BJ (cell line): ENCODE results near the gene SCMH1. TPM values are rescaled to one million over a fixed set of nuclear protein-coding genes. Genes with fewer than 3 reads are reported as not detected.

Experiments
- CTCF ChIA-PET: fragments of 350-600 bp; formaldehyde crosslinking; extraction: SDS; loops from one replicate; lab custom pipeline; 2021; ENCODE audit warnings: antibody characterized with exemption, inconsistent platforms; lab: Yijun Ruan, JAX
- POLR2A ChIA-PET: fragments of 300-600 bp; sonication (Branson Sonifier 250); formaldehyde crosslinking; extraction: SDS; loops from one replicate; lab custom pipeline; 2021; ENCODE audit warnings: antibody characterized with exemption; lab: Charles Lee
- DNase-seq: peaks from one replicate; pipeline ENCODE4 v3.0.0-alpha.2; 2011; ENCODE audit warnings: low read depth
- H3K27me3 ChIP-seq: 2 replicates; pipeline ENCODE4 v1.6.0; 2011; ENCODE audit warnings: low read length; ENCODE audit not compliant: control insufficient read depth, insufficient read depth
- H3K36me3 ChIP-seq: 2 replicates; pipeline ENCODE4 v1.5.1; 2011; ENCODE audit warnings: low read length; ENCODE audit not compliant: control insufficient read depth, insufficient read depth
- H3K4me3 ChIP-seq: 2 replicates; pipeline ENCODE4 v1.5.1; 2011; ENCODE audit warnings: low read depth, mild to moderate bottlenecking, control low read depth, low read length
- CTCF ChIP-seq: IDR thresholded peaks from 2 replicates; pipeline ENCODE4 v1.5.1; 2011; ENCODE audit warnings: low read depth, mild to moderate bottlenecking, control low read depth, inconsistent platforms, low read length, moderate library complexity; ENCODE audit not compliant: insufficient read depth
- polyA plus RNA-seq: library from polyadenylated mRNA; depleted of rRNA; stranded (reverse); fragments of >200 nt; gene quantifications from 2 replicates; pipeline ENCODE4 v1.2.3, GENCODE V29; 2011

Gene SCMH1
- polyA plus RNA-seq, 1 experiment, result 44.9 TPM

GRCh38 chr1:41013024-41013423 lies 229.1 kb downstream of the SCMH1 start:
- ChIA-PET CTCF (interaction anchor here (1.4 to 2.1 kb wide), 2 partner anchors 9 to 10 kb away, joined by 5 to 9 read pairs; no protein-coding TSS in a partner anchor), POLR2A (interaction anchor here (0.5 kb wide), 1 partner anchor 1775 kb away, joined by 3 read pairs; no protein-coding TSS in a partner anchor)
- no peaks in the 10 kb centered on the region for H3K27me3 ChIP-seq
- no peak for DNase-seq
- TF ChIP-seq CTCF, result no peak
- peaks cover 9% of the 10 kb centered on the region for H3K36me3 ChIP-seq
- no peak overlapping the region for H3K4me3 ChIP-seq

GRCh38 chr1:41010345-41010744 lies 231.8 kb downstream of the SCMH1 start:
- Histone ChIP-seq H3K27me3 (no peaks in the 10 kb centered on the region), H3K36me3 (peaks cover 8% of the 10 kb centered on the region), H3K4me3 (no peak overlapping the region)
- ChIA-PET CTCF (no interaction called here), POLR2A (no interaction called here)
- no peak for TF ChIP-seq CTCF
- no peak for DNase-seq

GRCh38 chr1:41009466-41009865 lies 232.6 kb downstream of the SCMH1 start:
- TF ChIP-seq CTCF, result no peak
- POLR2A ChIA-PET, result no interaction called here
- Histone ChIP-seq H3K36me3 (peaks cover 8% of the 10 kb centered on the region), H3K27me3 (no peaks in the 10 kb centered on the region), H3K4me3 (no peak overlapping the region)
- CTCF ChIA-PET, result no interaction called here
- no peak for DNase-seq

GRCh38 chr1:41006942-41007865 lies 234.9 kb downstream of the SCMH1 start:
- CTCF ChIA-PET, result no interaction called here
- TF ChIP-seq CTCF, result no peak
- DNase-seq, result no peak
- POLR2A ChIA-PET, result no interaction called here
- Histone ChIP-seq H3K4me3 (no peak overlapping the region), H3K36me3 (peaks cover 8% of the 10 kb centered on the region), H3K27me3 (no peaks in the 10 kb centered on the region)

GRCh38 chr1:41005876-41006275 lies 236.2 kb downstream of the SCMH1 start:
- no peak for TF ChIP-seq CTCF
- ChIA-PET CTCF (interaction anchor here (3.1 kb wide), 1 partner anchor 53 kb away, joined by 31 read pairs; no protein-coding TSS in a partner anchor), POLR2A (no interaction called here)
- no peak for DNase-seq
- Histone ChIP-seq H3K27me3 (no peaks in the 10 kb centered on the region), H3K36me3 (peaks cover 8% of the 10 kb centered on the region), H3K4me3 (no peak overlapping the region)
